D721Med (cell line): Measurements from ENCODE around the gene INPP1.

ENCODE experiments used
- DNase-seq: peaks from one replicate; pipeline ENCODE4 v3.0.0; 2011; ENCODE audit warnings: low spot score; ENCODE audit not compliant: insufficient read length
- FAIRE-seq: peaks from 2 replicates; lab custom pipeline; 2011; peaks lifted over from hg19 to GRCh38; lab: Jason Lieb, UNC
- TF ChIP-seq, protein P1 (sequence below): IDR thresholded peaks from 2 replicates; pipeline ENCODE4 v1.5.1; 2012; ENCODE audit warnings: mild to moderate bottlenecking, control low read depth; ENCODE audit not compliant: insufficient read depth; ENCODE audit errors: missing control alignments

Gene INPP1

DNA sequence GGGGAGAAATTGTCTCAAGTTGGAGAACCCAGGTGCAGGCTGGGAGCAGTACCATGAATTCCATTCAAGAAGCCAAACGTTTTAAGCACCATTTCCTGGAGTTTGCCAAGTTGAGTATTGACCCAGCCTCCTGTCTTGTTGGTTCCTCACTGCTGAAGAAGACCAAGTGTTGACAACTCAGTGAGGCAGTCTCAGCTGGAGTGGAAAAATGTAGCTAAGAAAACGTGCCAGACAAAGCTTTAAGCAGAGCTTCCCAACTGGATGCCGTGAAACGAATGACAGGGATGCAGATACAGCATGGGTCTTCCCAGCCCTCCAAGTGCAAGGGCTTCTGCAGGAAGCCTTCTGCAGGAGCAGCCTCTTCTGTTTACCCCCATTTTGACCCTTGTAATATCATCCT, 778 bp upstream of the INPP1 start:
- TF ChIP-seq, protein P1, sequence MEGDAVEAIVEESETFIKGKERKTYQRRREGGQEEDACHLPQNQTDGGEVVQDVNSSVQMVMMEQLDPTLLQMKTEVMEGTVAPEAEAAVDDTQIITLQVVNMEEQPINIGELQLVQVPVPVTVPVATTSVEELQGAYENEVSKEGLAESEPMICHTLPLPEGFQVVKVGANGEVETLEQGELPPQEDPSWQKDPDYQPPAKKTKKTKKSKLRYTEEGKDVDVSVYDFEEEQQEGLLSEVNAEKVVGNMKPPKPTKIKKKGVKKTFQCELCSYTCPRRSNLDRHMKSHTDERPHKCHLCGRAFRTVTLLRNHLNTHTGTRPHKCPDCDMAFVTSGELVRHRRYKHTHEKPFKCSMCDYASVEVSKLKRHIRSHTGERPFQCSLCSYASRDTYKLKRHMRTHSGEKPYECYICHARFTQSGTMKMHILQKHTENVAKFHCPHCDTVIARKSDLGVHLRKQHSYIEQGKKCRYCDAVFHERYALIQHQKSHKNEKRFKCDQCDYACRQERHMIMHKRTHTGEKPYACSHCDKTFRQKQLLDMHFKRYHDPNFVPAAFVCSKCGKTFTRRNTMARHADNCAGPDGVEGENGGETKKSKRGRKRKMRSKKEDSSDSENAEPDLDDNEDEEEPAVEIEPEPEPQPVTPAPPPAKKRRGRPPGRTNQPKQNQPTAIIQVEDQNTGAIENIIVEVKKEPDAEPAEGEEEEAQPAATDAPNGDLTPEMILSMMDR = no peak
- DNase-seq = no peak
- no peak for FAIRE-seq

DNA sequence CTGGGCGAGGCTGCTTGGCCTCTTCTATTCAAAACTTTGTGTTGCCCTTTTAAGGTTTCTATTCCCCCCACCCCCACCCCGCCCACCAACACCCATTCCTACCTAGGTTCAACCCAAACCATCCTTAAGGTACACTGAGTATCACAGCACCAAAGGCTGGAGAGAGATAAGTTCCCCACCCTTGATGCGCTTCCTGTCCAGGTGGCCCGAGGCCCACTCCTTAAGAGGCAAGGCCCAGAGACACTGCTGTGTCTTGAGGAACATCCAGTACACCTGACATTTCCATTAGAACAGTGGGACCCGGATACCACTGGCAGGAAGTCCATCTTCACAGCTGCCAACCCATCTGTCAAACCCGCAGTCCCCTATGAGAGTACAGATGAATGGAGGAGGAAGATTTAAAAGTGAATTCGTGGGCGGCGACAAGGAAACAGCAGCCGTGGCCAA, 277 bp upstream of the INPP1 start:
- TF ChIP-seq, protein P1 = no peak
- FAIRE-seq = no peak
- DNase-seq = no peak

DNA sequence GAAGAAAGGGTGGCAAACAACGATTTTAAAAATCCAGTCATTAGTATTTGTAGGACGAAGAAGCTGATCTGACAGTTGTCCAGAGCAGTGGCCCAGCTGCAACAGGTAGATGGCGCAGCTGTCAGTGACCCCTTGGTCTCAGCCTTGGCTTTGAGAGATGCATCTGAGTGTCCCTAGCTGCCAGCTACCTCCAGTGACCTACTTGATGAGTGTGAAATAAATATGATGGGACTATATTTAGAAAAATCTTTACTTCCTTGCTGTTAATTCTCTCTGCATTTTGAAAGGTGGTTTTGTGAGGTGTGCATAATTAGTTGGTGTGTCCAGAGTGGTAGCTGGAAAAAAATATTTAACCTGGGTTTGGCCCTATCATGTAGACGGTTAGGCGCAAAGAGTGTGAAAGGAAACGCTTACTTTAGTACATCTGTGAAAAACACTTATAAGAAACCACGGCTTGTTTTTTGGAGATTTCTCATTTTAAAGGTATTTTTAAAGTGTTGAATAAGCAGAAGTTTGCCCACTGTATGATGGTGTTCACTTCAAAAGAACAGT, 963 bp downstream of the INPP1 start:
- TF ChIP-seq, protein P1 = no peak
- FAIRE-seq = no peak
- DNase-seq = no peak

DNA sequence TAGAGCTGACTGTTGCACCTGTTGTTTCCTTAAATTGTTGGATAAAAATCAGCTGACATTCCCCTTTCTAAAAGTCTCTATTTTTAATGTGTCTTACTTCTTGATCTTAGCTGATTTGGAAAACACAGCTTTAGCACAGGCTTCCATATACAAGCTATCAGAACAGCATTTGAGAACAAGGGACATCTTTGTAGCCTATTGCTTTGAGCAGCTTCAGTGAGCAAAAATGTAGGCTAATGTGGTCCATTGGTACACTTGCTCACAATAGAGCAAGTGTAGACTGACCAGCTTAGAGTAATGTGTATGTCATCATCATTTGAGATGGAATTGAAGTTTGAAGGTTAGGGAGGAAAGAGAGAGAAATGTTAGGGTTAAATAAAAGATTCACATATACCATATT, 7.0 kb downstream of the INPP1 start:
- TF ChIP-seq, protein P1 = no peak
- DNase-seq = no peak
- no peak for FAIRE-seq

DNA sequence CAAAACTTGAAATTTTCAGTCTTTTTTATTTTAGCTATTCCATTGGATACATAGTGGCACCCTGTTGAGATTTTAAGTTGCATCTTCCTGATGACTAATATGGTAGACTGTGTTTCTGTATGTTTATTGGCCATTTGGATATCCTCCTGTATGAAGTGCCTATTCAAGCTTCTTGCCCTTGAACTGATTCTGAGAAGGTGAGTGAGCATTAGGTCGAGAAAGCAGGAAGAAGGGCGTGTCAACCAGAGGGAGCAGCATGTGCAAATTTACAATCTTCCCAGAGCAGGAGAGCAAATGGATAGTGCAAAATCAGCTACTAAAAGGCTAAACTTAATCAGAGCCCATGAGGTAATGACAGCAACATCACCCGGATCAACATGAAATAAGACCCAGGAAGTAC, 8.6 kb downstream of the INPP1 start:
- DNase-seq (no peak), FAIRE-seq (no peak)
- TF ChIP-seq, protein P1 = no peak

DNA sequence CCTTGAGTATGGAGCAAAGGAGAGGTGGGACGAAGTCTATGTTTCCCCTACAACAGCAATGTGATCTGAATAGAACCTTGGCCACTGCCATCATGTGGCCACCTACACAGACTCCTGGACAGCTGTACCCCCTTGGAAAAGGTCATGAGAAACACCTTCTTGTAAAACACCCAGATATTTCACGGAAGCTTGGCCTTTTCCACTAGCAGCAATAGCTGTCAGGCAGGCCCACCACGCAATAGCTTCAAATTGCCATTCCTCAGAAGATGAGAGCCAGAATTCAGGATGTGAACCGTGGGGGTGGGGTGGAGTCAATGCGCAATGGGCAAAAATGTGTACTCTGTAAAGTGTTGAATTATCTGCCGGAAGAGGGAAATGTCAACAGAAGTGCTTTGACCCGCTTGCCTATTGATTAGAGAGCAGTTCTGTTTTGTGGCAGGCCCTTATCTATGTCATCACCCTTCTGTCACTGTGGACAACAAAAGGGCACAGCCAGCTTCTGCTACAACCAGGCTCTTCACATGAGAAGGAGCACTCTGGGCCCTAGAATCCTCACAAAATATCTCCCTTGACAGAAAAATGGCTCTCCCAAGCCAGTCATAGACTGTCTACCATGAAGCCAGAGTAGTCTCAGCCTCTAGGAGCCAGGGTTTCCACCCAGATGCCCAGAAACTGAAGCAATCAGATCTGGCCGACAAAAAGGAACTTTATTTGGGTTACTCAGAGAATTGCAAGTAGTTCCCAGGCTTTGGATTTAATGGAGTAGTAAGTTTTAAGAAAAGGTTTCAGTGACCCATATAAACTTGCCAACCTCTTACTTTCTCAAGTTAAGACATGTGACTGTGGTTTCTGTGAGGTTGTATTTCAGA, 9.5 kb downstream of the INPP1 start:
- FAIRE-seq = no peak
- DNase-seq = no peak
- TF ChIP-seq, protein P1 = no peak

DNA sequence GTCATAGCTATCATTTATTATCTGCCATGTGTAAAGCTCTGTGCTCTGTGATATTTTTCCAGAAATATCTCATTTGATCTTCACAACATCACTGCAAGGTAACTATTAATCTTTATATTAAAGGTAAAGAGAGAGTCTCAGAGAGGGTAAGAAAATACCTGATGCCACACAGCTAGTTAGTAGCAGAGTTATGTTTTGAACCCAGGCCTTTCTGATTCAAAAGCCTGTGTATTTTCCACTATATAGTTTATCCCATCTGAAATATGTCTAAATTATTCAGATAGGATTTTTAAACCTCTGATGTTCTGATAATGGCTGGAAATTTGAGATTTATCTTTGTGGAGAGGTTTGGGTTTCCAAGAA, 10.1 kb downstream of the INPP1 start:
- DNase-seq (no peak), FAIRE-seq (no peak)
- TF ChIP-seq, protein P1 = no peak
